Occipital lobe (tissue), 2 donors: Measurements from ENCODE around the gene CPN1. TPM values are rescaled to one million over a fixed set of nuclear protein-coding genes. Genes with fewer than 3 reads are reported as not detected.

Experiments
- DNase-seq: peaks from one replicate; lab custom pipeline; 2025; lab: John Stamatoyannopoulos, UW
- total RNA-seq: library from RNA; depleted of rRNA; stranded (reverse); fragments of >200 nt; gene quantifications from one replicate; pipeline ENCODE4 v1.2.3, GENCODE V29; 2014

Gene CPN1
- total RNA-seq, 1 donor from 2014 or later = not detected

DNA sequence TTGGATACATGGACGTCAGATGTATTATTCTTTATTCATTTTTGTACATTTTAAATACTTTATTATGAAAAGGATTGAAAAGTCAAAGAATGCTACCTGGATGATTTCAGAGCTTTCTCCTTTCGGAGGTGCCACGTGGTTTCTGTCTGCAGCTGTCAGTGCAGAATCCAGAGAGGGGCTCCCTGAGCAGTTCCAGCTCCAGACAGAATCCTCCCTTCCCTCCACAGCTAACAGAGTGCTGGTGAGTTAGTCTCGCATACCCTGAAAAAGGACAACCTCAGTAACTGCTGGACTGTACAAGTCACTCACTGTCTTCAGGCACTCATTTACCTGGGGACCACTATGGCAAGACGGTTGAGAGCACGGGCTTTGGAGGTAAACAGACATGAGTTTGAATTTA lies 82.8 kb downstream of the CPN1 start:
- DNase-seq = no peak

DNA sequence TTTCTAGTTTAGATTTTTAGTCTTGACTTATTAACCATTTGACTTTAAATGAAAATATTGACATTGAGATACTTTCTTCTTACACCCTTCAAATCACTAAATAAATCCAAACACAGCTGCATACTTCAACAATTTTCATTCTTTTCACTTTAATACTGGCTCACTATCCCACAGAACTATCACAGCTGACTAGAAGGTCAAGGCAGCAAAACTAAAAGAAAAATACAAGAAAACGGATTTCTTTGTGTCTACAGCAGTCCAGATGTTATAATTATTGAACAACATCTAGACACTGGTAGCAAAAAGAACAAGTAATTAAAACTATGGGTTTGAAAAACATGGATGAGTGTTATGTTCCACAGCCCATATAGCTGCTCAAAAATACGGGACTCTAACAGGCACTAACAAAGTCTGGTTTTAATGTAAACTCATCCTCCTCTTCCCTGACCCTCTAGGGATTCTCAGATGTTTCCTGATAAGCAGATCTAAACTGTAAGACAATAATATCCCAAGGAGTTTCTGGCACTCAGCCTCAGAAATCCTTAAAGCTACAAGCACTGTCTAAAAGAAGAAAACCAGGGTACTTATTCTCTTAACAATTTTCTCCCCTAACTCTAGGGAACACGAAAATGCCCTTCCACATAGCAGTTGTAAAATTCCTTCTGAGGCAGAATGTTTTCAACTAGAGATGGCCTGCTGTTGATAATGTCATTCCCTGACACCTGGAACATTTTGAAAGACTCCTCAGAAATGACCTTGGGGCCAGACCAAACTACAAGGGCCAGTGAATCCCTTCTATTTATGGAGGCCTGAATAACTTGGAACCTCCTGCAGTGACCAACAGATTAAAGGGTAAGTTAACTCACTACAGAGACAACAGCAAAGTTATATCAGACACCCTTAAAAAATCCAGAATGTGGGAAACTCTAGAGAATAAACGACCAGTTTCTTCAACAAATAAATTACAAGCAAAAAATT lies 84.7 kb downstream of the CPN1 start:
- DNase-seq = no peak

DNA sequence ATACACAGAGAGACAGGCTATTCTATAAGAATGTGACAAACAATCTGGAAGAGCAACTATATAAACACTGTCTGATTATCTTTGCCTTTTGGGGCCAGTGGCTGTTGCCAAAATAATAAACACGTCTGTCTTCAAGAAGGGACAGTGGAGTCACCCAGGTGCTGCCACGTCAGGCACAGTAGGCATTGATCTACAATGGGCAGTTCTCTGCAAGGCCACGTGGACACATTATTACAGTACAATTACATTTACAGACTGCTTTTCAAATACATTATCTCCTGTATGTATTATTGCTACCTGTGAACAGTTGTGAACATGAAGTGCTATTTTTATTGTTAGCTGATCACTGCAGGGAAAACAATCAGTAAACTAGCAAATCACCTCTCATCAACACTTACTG lies 86.0 kb downstream of the CPN1 start:
- DNase-seq = no peak

DNA sequence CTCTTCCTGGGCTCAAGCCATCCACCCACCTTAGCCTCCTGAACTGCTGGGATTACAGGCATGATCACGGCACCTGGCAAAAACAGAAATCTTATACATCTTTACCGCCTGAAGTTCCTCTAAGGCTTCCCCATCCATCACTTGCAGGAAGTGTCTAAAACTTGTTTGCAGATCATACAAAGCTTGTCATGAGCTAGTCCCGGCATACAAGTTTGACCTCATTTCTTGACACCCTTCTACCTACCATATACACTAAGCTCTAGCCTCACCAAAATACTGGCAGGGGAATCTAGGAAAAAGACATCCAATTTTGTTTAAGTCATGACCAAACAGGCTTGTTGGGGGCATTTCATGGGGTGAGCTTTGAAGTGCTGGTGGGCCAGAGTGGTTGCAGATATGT lies 86.4 kb downstream of the CPN1 start:
- no peak for DNase-seq

DNA sequence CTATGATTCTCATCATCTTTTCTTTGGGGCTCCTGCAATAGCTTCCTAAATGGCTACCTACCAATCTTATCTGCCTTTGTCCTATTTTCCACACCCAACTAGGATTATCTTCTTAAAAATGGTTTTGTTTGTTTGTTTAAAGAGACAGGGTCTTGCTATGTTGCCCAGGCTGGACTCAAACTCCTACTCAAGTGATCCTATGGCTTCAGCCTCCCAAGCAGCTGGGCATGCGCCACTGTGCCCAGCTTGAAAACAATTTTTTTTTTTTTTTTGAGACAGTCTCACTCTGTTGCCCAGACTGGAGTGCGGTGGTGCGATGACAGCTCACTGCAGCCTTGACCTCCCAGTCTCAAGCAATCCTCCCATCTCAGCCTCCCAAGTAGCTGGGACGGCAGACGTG lies 86.9 kb downstream of the CPN1 start:
- DNase-seq = no peak

DNA sequence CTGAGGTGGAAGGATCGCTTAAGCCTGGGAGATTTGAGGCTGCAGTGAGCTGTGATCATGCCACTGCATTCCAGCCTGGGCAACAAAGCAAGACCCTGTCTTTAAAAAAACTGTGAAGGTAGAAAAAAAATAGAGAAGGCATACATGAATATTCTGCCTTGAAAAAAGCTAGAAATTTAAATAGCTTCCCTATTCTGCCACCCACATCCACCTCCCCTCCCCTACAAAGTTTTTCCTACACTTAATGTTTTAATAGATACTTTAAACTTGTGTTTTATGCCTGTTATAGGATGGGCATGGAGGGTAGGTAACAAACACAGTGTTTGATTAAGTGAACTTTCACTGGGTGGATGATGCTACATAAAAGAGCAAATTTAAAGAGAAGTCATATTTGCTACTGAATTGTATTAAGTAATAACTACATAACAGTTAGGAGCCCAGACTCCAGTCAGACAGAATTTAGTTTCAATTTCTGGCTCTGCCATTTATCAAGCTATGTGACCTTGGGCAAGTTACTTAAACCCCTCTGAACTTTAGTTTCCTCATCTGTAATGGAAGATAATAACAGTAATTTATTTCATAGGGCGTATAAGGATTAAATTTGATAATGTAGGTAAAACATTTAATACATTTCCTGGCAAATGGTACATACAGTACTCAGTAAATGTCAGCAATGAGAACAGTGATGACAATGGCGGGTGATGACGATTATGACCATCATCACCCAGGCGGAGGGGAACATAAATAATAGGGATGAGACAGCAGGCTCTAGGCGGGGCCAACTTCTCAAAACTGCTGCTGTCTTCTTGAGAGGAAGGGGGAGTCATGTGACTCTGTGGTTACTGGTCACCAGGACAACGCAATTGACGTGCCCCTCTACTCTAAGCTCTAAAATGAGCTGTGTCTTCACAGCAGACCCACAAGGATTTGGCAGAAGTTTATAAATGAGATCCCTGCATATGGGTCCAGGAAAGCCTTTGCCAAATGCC lies 87.7 kb downstream of the CPN1 start:
- no peak for DNase-seq

Other genes with a start within 250 kb of the CPN1 start
- gene DNMBP, start 71.9 kb downstream of the CPN1 start, total RNA-seq = 2.7 TPM
- gene ERLIN1, start 104.2 kb upstream of the CPN1 start, total RNA-seq = 9.8 TPM
- 25.9 TPM for gene CHUK, start 147.7 kb upstream of the CPN1 start, total RNA-seq
- 32.9 TPM for gene CWF19L1, start 185.8 kb upstream of the CPN1 start, total RNA-seq
- gene BLOC1S2, start 204.8 kb upstream of the CPN1 start, total RNA-seq = 44.0 TPM
- gene PKD2L1, start 248.4 kb upstream of the CPN1 start, total RNA-seq = 0.62 TPM